Effector CD8-positive, alpha-beta T cell (primary cell): Measurements from ENCODE around the gene ABL2.
"Not testable (repeated sequence)": the region's sequence is repeated elsewhere in the genome, so short reads cannot be mapped to it uniquely, and the experiment has no call there.

Experiments
- DNase-seq: peaks from one replicate; lab custom pipeline; 2025; lab: John Stamatoyannopoulos, UW

The ABL2 gene

GRCh38 chr1:179217943-179218507 is 11.5 kb downstream of the ABL2 start:
- DNase-seq: no peak

DNA sequence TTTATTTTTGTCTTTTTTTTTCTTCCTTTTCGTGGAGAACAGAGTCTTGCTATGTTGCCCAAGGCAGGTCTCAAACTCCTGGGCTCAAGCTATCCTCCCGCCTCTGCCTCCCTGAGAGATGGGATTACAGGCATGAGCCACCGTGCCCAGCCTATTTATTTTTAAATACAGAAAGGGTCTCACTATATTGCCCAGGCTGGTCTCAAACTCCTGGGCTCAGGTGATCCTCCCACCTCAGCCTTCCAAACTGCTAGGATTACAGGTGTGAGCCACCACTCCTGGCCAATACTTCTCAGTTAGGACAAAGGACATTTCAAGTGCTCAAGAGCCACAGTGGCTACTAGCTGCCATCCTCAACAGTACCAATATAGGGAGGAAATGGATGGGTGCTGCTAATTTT is 16.2 kb downstream of the ABL2 start:
- DNase-seq: not testable (repeated sequence)

- DNase-seq: no peak
Observed at GRCh38 chr1:179208681-179209477, 20.6 kb downstream of the ABL2 start.

DNA sequence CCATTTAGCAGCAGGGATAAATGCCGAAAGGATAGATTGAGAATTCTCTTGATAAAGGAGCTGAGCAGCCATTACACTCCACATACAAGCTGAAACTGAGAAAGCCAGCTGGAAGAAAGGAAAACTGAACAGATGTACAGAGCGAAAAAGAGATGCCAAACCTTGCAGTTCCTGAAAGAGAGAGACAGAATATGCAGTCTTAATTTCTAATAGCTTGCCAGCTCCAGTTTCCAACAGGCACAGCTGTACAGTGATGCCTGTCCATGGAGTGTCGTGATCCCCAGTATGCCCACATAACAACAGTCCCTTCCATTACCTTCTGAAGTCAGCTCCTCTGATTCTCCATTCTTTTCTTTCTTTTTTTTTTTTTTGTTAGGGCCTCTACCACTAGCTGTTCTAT is 22.7 kb downstream of the ABL2 start:
- no peak for DNase-seq

- DNase-seq: no peak
Observed at GRCh38 chr1:179205284-179205683, 24.2 kb downstream of the ABL2 start.

DNA sequence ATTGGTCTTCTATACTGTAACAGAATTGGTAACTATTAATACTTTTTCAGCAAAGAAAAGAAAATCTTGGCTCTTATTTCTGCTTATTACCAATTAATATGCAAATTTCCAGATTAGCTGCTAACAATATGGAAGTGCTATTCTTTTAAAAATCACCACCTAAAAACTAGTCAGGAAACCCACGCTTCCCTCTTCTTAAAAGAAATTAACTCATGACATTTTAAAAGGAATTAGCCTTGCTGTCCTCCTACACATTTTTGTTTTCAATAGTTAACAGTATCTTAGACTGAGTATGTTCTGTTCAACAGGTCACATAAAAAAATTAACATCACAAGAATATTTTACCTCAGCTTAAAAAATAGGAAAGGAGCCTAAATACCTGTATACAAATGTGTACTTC is 27.3 kb downstream of the ABL2 start:
- no peak for DNase-seq

- DNase-seq: no peak
Observed at GRCh38 chr1:179200586-179200985, 28.9 kb downstream of the ABL2 start.

DNA sequence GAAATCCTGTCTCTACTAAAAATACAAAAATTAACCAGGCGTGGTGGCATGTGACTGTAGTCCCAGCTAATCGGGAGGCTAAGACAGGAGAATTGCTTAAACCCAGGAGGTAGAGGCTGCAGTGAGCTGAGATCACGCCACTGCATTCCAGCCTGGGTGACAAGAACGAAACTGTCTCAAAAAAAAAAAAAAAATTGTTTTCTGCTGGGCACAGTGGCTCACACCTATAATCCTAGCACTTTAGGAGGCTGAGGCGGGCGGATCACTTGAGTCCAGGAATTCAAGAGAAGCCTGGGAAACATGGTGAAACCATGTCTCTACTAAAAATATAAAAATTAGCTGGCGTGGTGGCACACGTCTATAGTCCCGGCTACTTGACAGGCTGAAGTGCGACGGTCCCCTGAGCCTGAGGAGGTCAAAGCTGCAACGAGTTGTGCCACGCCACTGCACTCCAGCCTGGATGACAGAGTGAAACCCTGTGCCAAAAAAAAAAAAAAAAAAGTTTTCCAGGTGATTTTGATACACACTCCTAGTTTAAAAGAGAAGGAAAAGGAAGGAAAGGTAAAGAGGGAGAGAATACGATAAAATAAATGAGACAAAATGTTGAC is 31.7 kb downstream of the ABL2 start:
- no peak for DNase-seq

- DNase-seq: not testable (repeated sequence)
Observed at GRCh38 chr1:179195857-179196256, 33.6 kb downstream of the ABL2 start.

DNA sequence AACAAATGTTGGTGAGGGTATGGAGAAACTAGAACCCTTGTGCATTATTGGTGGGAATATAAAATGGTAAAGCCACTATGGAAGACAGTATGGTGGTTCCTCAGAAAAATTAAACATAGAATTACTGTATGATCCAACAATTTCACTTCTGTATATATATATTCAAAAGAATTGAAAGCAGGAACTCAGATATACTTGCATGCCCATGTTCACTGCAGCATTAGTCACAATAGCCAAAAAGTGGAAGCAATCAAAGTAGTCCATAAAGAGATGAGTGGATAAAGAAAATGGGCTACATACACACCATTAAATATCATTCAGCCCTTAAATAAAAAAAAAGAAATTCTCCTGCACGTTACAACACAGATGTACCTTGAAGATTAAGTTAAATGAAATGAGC is 34.1 kb downstream of the ABL2 start:
- no peak for DNase-seq

GRCh38 chr1:179194068-179194537 is 35.4 kb downstream of the ABL2 start:
- DNase-seq: no peak

GRCh38 chr1:179190861-179191260 is 38.6 kb downstream of the ABL2 start:
- no peak for DNase-seq

DNA sequence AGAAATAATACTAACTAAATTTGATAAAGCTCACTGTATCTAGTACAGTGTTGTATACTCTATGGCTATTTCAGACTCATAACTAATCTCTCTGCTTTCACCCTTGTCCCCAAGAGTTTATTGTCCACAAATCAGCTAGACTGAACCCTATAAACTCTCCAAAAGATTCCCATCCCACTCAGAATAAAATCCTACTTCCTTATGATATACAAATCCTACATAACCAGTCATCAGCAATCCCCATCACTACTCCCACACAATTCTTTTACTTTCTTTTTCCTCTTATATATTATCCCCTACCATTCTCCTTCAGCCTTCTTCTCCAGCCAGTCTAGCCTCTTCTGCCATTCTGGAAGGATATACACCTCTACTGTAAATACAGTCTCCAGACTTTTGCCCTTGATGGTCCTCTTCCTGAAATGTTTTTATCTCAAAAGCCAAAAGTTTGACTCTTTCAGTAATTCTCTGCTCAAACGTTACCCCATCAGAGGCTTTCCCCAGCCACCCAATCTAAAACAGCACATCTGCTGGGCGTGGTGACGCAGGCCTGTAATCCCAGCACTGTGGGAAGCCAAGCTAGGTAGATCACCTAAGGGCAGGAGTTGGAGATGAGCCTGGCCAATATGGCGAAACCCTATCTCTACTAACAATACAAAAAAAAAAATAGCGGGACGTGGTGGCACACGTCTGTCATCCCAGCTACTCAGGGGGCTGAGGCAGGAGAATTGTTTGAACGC is 41.6 kb downstream of the ABL2 start:
- no peak for DNase-seq

DNA sequence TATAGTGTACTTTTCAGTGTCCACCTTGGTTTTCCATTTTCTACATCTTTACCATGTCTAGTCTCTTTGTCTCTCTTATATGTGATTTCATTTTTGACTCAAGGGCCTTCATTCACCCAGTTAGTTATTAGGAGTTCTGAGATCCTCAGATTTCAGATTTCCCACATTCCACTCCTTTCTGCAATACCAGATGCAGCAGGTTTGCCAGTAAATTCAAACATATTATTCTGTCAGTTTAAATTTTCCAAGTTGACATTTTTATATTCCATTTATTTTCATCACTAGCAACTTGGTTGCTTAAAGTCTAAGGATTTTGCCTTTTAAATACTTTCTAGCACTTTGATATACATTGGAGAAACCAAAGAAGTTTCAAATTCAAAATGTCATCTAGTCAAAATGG is 42.4 kb downstream of the ABL2 start:
- DNase-seq: no peak

DNA sequence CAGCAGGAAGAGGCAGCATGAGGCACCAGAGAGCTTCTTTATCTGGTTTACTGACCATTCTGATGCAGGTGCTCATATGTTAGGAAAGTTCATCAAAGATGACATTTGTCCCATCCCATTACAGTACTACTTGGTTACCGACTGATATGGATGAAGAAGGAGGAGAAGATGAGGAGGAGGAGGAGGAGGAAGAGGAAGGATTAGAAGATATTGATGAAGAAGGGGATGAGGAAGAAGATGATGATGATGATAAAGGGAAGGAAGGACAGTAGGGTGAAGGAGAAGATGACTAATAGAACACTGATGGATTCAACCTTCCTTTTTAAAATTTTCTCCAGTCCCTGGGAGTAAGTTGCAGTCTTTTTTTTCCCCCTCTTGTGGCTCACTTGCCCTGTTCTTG is 45.1 kb downstream of the ABL2 start:
- DNase-seq: no peak

- DNase-seq: no peak
Observed at GRCh38 chr1:179183857-179184256, 45.6 kb downstream of the ABL2 start.

DNA sequence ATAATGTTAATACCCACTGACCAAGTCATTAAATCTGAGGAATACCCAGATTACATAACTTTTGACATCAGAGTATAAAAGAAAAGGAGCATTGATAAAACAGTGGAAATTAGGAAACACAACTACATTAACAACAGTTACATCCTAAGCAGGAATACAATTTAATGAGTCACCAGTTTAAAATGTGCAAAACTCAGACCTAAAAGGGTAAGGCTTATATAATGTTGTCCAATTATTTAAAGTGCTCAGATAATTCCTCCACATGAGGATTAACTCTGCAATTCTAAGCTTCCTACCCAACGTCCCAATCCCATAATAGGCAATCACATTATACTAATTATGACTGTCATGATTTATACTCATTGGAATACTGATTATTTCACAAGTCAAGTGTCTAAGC is 50.5 kb downstream of the ABL2 start:
- DNase-seq: no peak

DNA sequence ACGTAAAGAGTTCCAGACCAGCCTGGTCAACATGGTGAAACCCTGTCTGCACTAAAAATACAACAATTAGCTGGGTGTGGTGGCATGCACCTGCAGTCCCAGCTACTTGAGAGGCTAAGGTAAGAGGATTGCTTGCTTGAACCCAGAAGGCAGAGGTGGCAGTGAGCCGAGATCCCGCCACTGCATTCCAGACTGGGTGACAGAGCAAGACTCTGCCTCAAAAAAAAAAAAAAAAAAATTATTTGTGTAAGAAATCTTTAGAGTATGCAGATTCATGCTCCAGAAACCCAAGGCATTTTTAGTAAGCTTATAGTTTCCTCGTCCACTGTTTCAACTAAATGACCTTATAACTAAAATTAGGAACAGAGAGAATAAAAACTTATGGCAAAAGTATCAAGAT is 51.3 kb downstream of the ABL2 start:
- DNase-seq: no peak

DNA sequence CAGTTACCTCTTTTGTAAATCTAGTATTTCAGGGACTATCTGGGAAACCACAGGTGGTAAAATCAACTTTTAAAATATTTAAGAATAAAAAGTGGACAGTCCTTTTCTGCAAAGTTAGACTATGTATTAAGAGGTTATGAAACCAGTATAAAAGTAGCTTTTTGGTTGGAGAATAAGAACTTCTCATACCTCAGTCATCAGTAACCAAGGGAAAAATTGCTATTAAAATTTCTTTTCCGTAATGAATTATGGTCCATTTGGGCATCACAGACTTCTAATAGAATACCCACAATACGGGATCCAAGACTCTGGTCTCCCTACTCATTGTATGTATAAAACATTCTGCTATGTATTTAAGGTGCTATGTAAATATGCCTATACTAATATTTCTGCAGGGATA is 51.9 kb downstream of the ABL2 start:
- DNase-seq: no peak

DNA sequence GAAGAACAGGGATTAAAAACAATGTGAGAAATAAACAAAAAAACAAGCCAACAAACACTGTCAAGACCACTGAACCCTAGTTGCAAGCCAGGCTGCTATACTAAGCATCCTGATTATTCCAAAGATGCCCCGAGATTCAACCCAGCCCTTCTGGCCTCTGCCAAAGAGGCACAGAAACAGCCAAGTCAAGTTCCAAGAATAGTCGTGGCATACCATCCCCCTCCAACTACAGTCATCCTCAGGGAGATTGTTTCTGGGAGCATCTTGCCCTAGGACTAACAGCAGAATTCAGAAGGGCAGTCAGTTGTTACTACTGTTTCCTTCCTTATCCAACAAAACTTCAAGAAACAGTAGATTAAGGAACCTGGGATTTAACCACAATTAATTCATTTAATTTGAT is 52.3 kb downstream of the ABL2 start:
- DNase-seq: no peak

- no peak for DNase-seq
Observed at GRCh38 chr1:179175011-179175841, 54.3 kb downstream of the ABL2 start.

DNA sequence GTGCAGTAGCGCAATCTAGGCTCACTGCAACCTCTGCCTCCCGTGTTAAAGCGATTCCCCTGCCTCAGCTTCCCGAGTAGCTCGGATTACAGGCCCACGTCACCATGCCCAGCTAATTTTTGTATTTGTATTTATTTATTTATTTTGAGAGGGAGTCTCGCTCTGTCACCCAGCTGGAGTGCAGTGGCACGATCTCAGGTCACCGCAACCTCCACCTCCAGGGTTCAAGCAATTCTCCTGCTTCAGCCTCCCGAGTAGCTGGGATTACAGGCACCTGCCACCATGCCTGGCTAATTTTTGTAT is 59.1 kb downstream of the ABL2 start:
- not testable (repeated sequence) for DNase-seq
